Thymus (tissue), 11 donors: ENCODE data around the gene FIBP. TPM values are rescaled to one million over a fixed set of nuclear protein-coding genes. Genes with fewer than 3 reads are reported as not detected.

Experiments used
- DNase-seq, 9 donors: peaks; one replicate each; pipeline ENCODE4 v3.0.0-alpha.2; 2013; ENCODE audit warnings: low spot score in 9 of 9, low read depth in 6 of 9, missing footprints in 1 of 9
- H3K27ac ChIP-seq, 2 donors: one replicate each; pipeline ENCODE4 v1.5.1; 2013; ENCODE audit warnings: control low read depth in 1 of 2, low read depth in 1 of 2, low read length in 1 of 2, mild to moderate bottlenecking in 1 of 2, moderate library complexity in 1 of 2
- H3K27me3 ChIP-seq, 2 donors: one replicate each; pipeline ENCODE4 v1.5.1; 2013; ENCODE audit warnings: low read length in 1 of 2; ENCODE audit not compliant: control insufficient read depth in 2 of 2, insufficient read depth in 1 of 2
- H3K36me3 ChIP-seq, 2 donors: one replicate each; pipeline ENCODE4 v1.5.1; 2013; ENCODE audit warnings: low read length in 1 of 2, mild to moderate bottlenecking in 1 of 2, moderate library complexity in 1 of 2; ENCODE audit not compliant: control insufficient read depth in 2 of 2, insufficient read depth in 2 of 2
- H3K4me1 ChIP-seq, 2 donors: one replicate each; pipeline ENCODE4 v1.5.1; 2013; ENCODE audit warnings: low read length in 2 of 2; ENCODE audit not compliant: control insufficient read depth in 2 of 2, insufficient read depth in 2 of 2
- H3K4me3 ChIP-seq, 2 donors: one replicate each; pipeline ENCODE4 v1.5.1; 2013; ENCODE audit warnings: low read length in 2 of 2, control low read depth in 1 of 2, mild to moderate bottlenecking in 1 of 2
- H3K9me3 ChIP-seq, 2 donors: one replicate each; pipeline ENCODE4 v1.5.1; 2013; ENCODE audit warnings: low read length in 1 of 2, mild to moderate bottlenecking in 1 of 2; ENCODE audit not compliant: control insufficient read depth in 2 of 2, insufficient read depth in 1 of 2
- WGBS: extraction: QIAGEN DNeasy Blood & Tissue Kit; methylation state at CpG from one replicate; pipeline ENCODE4 v1.1.7; 2013; 5-methylcytosine and 5-hydroxymethylcytosine counted together
- polyA plus RNA-seq: library from polyadenylated mRNA; stranded (reverse); fragments of 200-250 nt; gene quantifications from one replicate; pipeline ENCODE4 v1.2.3, GENCODE V29; 2013
- total RNA-seq: library from RNA; stranded (reverse); fragments of 120-200 nt; gene quantifications from one replicate; pipeline ENCODE4 v1.2.4, GENCODE V29; 2013
- donor health status: healthy.

FIBP gene
- total and polyA plus RNA-seq, 2 donors: 70.9 to 71.0 TPM

- Histone ChIP-seq H3K27ac (peak overlapping the region; percentile 77 to 95), H3K9me3 (peaks cover 0 to 7% of the 10 kb centered on the region in 2 donors), H3K4me1 (peaks cover 25 to 55% of the 10 kb centered on the region in 2 donors), H3K4me3 (peak overlapping the region; percentile 54 to 90), H3K27me3 (no peaks in the 10 kb centered on the region), H3K36me3 (peaks cover 22 to 40% of the 10 kb centered on the region in 2 donors)
- DNase-seq: no peak
- 9% methylated on average over 23 of the region's 23 CpGs for WGBS
Measured at GRCh38 chr11:65887723-65888162, 528 bp downstream of the FIBP start.

- H3K27ac ChIP-seq: no peak overlapping the region
- 95% methylated on average over 14 of the region's 14 CpGs for WGBS
- H3K36me3 ChIP-seq: peaks cover 26 to 47% of the 10 kb centered on the region in 2 donors
- H3K4me1 ChIP-seq: peaks cover 19 to 49% of the 10 kb centered on the region in 2 donors
- H3K9me3 ChIP-seq: peaks cover 0 to 7% of the 10 kb centered on the region in 2 donors
- H3K4me3 ChIP-seq: peak overlapping the region in 1 of 2 donors; percentile 90
- no peaks in the 10 kb centered on the region for H3K27me3 ChIP-seq
- DNase-seq: no peak
Measured at GRCh38 chr11:65886826-65887722, 1.2 kb downstream of the FIBP start.

GRCh38 chr11:65885808-65886536 lies 2.3 kb downstream of the FIBP start:
- H3K4me1 ChIP-seq: peaks cover 12 to 43% of the 10 kb centered on the region in 2 donors
- peaks cover 26 to 50% of the 10 kb centered on the region in 2 donors for H3K36me3 ChIP-seq
- no peaks in the 10 kb centered on the region for H3K27me3 ChIP-seq
- peaks cover 0 to 7% of the 10 kb centered on the region in 2 donors for H3K9me3 ChIP-seq
- no peak for DNase-seq
- WGBS: 95% methylated on average over 12 of the region's 12 CpGs
- no peak overlapping the region for H3K4me3 ChIP-seq
- H3K27ac ChIP-seq: no peak overlapping the region

GRCh38 chr11:65885231-65885630 lies 3.0 kb downstream of the FIBP start:
- peaks cover 11 to 44% of the 10 kb centered on the region in 2 donors for H3K4me1 ChIP-seq

GRCh38 chr11:65884716-65885092 lies 3.6 kb downstream of the FIBP start:
- Histone ChIP-seq H3K9me3 (peaks cover 0 to 12% of the 10 kb centered on the region in 2 donors), H3K4me1 (peaks cover 7 to 42% of the 10 kb centered on the region in 2 donors), H3K36me3 (peaks cover 26 to 50% of the 10 kb centered on the region in 2 donors), H3K27ac (no peak overlapping the region), H3K4me3 (no peak overlapping the region), H3K27me3 (no peaks in the 10 kb centered on the region)
- peak in 4 of 9 donors; percentile 76 to 85 (median 80) for DNase-seq
- 29% methylated on average over 9 of the region's 9 CpGs for WGBS

More at GRCh38 chr11:65885231-65885630, 3.0 kb downstream of the FIBP start:
- 97% methylated on average over 7 of the region's 7 CpGs for WGBS
- DNase-seq: no peak
- no peak overlapping the region for H3K27ac ChIP-seq
- H3K9me3 ChIP-seq: peaks cover 0 to 12% of the 10 kb centered on the region in 2 donors
- peaks cover 26 to 50% of the 10 kb centered on the region in 2 donors for H3K36me3 ChIP-seq
- no peaks in the 10 kb centered on the region for H3K27me3 ChIP-seq
- no peak overlapping the region for H3K4me3 ChIP-seq

- Histone ChIP-seq H3K27me3 (no peaks in the 10 kb centered on the region), H3K4me3 (no peak overlapping the region), H3K4me1 (peaks cover under 1 to 42% of the 10 kb centered on the region in 2 donors), H3K27ac (no peak overlapping the region), H3K36me3 (peaks cover 26 to 50% of the 10 kb centered on the region in 2 donors), H3K9me3 (peaks cover 0 to 12% of the 10 kb centered on the region in 2 donors)
- no peak for DNase-seq
- 95% methylated on average over 28 of the region's 28 CpGs for WGBS
Measured at GRCh38 chr11:65883786-65884715, 4.2 kb downstream of the FIBP start.

- WGBS: 96% methylated on average over 13 of the region's 13 CpGs
- Histone ChIP-seq H3K27ac (no peak overlapping the region), H3K9me3 (peaks cover 0 to 12% of the 10 kb centered on the region in 2 donors), H3K4me3 (no peak overlapping the region), H3K27me3 (no peaks in the 10 kb centered on the region), H3K4me1 (peaks cover 0 to 37% of the 10 kb centered on the region in 2 donors), H3K36me3 (peaks cover 26 to 50% of the 10 kb centered on the region in 2 donors)
- DNase-seq: no peak
Measured at GRCh38 chr11:65883058-65883761, 5.1 kb downstream of the FIBP start.
